GM12892 (cell line): ENCODE results near the gene AP2A2.

Experiments used
- POLR2A ChIP-seq: IDR thresholded peaks from 2 replicates; pipeline ENCODE4 v1.6.1; 2011; ENCODE audit warnings: low read depth, low read length, control low read depth
- POLR2AphosphoS5 ChIP-seq: IDR thresholded peaks from 2 replicates; pipeline ENCODE4 v1.6.1; 2011; ENCODE audit warnings: low read depth, low read length, control low read depth
- TAF1 ChIP-seq: IDR thresholded peaks from 2 replicates; pipeline ENCODE4 v1.6.1; 2011; ENCODE audit warnings: low read depth, mild to moderate bottlenecking, control low read depth, low read length, borderline replicate concordance

DNA sequence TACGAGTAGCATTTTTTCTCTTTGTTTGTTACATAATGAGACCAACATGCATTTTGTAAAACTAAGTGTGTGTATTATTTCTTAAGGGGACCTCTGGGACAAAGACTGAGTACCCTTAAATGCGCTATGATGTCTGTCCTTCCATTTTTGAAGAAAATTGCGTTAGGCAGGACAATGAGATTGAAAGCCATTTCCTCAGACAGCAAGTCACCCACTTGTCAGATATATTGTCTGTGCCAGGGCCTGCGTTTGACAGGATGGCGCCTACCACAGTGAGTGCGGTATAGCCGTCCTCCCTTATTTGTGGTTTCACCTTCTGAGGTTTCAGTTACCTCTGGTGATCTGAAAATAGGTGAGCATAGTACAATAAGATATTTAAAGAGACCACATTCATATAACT is 2.2 kb downstream of the AP2A2 start:
- TF ChIP-seq POLR2AphosphoS5 (no peak), POLR2A (no peak), TAF1 (no peak)
